ENCODE measurements around the gene ERICH6B.

ERICH6B gene

GRCh38 chr13:45598597-45598996 lies 16.9 kb downstream of the ERICH6B start:
- no peak for DNase-seq

DNA sequence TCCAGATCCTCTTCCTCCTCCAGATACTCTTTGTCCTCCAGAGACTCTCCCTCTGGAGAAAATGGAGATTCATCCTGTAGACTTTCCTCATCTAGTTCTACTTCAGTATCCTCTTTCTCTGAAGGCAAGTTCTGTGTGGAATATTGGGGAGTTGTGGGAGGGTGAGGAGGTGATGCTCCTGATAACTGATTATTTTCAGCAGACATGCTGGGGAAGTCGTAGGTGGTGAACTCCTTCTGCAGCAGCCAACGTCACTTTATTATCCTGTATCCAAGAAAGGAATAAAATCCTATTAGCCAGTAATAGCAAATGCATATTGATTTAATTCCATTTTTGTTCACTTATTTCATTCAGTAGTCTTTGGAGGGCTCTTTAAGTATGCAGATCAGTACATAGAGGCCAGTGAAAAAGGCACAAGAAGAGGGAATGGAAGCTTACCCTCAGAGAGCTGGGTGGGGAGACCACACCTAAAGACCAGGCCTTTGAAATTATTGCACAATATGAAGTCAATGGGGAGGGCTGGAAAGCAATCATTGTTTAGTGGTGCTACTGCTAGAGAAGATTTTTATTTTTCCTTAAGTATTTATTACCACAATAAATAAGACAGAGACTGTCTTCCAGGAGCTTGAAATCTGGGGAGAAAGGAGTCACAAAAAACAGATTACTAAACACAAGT lies 18.6 kb downstream of the ERICH6B start:
- DNase-seq = no peak

DNA sequence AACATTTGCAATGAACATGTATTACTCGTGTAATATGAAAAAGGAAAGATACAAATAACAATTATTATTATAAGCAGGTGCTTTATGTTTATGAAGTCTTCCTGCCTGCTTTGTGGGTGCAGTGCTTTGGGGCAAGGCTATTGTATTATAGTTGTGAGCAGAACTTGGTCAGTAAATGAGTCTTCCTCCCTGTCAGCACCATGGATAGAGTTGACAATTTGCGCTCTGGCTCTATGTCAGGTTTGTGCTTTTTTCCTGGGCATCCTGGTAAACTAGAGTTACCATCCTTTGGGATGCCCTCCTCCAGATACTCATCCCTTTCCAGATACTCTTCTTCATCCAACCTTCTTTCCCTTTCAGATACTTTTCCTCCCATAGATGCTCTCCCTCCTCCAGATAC lies 19.6 kb downstream of the ERICH6B start:
- no peak for DNase-seq

DNA sequence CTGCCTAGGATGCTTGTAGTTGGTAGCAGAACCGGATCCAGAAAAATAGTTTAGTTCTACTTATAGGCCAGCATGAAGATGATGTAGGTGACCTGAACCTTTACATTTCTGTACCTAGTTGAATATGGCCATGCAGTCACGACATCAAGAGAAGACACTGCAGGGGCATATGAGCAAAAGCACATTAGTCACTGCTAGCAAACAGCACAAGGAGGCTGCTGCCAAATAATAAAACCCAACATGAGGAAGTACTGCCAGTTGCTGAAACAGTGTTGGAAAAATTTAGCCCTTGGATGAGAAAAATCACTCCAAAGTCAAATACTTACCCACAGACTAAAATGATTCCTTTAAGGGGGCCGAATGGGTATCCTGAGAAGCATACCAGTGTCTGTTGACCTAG lies 20.8 kb downstream of the ERICH6B start:
- DNase-seq = no peak

DNA sequence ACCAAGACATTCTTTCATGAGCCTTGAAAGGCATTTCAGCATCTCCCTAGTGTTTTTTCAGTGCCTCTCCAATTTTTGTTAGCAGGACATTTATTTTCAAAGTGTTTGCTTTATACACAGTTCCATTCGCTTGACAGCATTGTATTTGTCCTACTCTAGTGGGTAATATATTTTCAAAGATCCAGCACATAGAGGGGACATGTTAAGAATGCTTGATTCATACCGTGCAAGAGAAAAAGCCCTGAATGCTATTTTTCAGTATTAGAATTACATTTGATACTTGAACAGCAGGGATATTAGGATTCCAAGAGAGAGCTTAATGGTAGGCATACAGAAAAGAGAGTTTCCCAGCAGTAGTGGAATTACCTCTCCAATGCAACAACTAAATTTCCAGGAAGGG lies 21.3 kb downstream of the ERICH6B start:
- DNase-seq = no peak

- no peak for DNase-seq
These were observed 22.8 kb downstream of the ERICH6B start for GRCh38 chr13:45592758-45593157.

GRCh38 chr13:45590066-45590465 lies 25.5 kb downstream of the ERICH6B start:
- no peak for DNase-seq

GRCh38 chr13:45587897-45588296 lies 27.6 kb downstream of the ERICH6B start:
- DNase-seq = no peak

- DNase-seq = no peak
These were observed 30.7 kb downstream of the ERICH6B start for GRCh38 chr13:45584816-45585215.

DNA sequence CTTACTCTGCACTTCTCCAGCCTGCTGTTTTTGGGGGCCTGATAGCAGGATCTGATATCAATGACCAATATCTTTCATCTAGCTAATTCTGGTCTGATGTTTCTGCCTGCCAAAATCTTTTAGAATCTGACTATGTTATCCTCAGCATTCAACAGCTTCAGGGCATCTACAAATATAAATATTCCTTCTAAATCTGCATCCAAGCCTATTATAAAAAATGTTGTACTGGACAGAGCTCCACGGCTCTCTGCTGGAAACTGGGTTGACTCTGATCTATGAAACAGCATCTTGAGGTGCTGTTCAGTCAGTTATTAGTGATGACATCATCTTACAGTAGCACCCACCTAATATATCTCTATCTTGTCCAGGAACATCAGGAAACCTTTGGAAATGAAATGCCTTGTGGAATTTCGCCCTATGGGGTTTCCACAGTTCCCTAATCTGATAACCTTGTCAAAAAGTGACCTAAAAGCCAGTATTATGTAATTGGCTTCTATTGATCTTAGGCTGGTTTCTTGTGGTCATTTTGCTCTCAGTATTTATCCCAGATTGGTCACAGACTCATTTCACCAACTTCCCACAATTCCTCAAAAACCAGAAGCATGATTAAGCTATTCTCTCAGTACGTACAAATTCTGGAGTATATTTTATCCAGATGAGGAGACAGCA lies 33.0 kb downstream of the ERICH6B start:
- no peak for DNase-seq

GRCh38 chr13:45576466-45576865 lies 39.1 kb downstream of the ERICH6B start:
- DNase-seq = no peak

- no peak for DNase-seq
These were observed 39.7 kb downstream of the ERICH6B start for GRCh38 chr13:45575830-45576180.

DNA sequence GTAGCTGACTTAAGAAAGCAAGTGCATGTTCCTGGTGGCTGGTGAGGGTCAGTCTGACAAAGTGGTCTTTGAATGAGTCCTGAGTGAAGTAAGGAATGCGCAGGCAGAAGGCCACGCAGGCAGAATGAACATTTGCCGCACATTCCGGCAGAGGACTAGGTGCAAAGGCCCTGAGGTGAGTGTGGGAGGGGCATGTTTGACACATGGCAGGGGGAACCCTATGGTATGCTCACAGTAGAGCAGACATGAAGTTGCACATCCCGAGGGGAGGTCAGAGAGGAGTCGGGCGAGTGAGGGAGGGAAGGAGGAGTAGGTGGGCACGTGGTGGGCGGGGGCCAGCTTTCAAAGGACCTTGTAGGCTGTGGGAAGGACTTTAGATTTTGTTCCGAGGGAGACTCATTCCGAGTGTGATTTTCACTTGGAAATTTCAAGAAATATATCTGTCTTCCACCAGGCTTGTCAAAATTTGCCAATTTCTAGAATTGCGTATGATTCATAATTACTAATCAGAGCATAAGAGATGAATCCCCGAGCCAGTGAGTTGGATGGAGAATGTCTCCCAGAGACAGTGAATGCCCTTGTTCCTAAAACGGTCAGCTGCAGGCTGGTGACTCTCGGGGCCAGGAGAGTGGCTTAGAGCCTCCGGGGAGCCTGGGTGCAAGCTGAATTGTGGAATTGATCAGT lies 40.3 kb downstream of the ERICH6B start:
- DNase-seq = no peak

GRCh38 chr13:45565331-45565730 lies 50.2 kb downstream of the ERICH6B start:
- no peak for DNase-seq

- no peak for DNase-seq
These were observed 51.3 kb downstream of the ERICH6B start for GRCh38 chr13:45564133-45564776.

DNA sequence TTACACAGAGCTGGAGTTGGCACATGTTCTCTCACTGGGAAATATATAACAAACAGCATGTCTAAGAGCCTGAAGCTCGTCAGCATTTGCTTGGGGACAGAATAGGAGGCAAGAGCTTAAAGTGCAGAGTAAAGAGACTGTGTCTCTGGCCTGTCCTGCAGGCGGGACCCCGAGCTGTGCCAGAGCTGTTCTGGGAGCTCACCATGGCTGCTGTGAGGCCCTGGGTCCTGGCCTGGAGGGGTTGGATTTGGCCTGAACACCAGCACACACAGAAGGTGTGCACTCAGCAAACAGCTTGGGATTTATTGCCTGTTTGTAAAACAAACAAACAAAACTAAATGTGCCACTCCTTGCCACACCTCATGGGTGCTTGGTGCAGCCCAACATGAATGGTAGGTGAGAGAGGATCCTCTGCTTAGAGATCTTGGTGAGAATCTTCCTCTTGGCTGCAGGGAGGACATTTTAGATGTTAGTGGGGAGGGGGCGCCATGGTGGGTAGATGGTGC lies 60.9 kb downstream of the ERICH6B start:
- DNase-seq = no peak

DNA sequence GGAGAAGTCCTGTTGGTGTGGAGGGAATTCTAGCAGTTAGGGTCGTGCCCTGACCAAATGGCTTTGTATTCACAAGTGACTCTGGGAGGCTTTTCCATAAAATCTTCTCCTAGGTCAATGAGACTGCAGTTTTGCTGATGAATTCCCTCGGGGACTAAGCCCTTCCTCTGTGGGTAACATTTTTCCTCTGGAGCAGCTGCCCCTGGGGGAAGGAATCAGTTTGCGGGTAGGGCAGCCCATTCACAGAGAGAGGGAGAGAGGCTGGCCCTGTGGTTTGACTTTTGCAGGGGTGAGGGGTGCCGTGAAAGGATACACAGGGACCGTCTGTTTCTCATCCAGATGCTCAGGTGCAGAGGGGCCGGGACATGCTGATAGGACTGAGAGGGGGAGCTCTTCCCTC lies 67.3 kb downstream of the ERICH6B start:
- no peak for DNase-seq

GRCh38 chr13:45546410-45546765 lies 69.2 kb downstream of the ERICH6B start:
- no peak for DNase-seq

DNA sequence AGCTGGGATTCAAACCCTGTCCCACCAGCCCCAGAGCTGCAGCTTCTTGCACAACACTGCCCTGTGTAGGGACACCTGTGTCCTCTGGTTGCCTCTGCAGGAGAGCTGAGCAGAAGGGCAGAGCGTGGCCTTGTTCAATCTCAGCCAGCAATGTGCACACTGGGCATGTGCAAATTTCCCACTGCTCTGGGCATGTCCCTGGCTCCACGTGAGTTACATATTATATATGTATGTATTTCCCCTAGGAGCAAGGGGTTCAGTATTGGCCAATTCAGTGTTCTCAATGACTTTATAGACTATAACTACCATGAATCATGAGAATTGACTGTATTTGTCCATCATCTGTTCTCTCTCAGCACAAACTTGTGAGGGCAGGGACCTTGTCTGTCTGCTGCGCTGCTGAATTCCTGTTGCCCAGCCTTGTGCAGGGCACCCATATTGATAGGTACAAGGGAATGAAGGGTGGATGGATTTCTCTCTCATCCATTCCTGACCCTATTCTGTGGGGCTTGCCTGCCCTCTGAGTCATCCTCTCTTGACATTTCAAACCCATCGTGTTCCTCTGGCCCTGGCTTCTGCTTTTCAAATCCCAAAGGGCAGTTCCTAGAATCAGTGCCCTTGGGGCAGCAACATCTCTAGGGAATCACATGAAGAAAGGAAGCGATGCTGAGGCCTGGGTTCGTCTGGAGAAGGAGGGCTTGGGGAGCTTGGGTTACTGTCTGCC lies 69.7 kb downstream of the ERICH6B start:
- DNase-seq = no peak

DNA sequence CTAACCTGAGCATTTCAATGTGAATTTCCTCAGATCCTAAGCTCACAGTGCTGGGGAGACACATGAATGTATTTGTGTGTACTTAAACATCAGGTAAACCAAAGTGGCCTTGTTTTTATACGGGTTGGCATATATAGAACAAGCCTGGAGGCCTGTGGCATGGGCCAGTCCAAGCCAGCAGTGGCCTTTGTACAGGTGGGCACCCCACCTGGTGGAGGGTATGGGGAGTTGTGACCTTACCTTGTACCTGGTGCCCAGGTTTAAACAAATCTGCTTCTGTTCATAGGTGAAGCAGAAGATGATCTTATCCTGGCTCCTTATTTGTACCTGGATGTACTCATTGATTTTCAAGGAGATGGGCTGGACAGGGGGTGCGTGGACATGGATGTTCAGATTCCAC lies 71.0 kb downstream of the ERICH6B start:
- no peak for DNase-seq

DNA sequence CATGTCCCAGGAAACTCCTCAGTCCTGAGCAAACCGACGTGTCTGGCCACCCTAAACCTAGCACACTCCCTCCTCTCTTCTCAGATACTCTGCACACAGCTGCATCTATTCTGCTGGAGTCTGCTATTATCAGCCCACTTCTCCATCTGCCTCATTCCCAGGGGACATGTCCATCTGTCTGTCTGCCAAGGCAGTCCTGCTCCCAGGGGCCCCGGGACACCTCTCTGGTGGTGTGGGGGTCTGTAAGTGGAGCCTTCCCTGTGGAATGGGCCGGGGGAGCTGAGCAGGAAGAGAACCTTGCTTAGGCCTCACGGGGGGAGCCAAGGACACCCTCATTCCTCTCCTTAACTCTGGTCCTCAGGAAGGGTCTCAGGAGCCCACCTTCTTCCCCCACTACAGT lies 72.7 kb downstream of the ERICH6B start:
- DNase-seq = no peak

GRCh38 chr13:45542391-45542790 lies 73.1 kb downstream of the ERICH6B start:
- DNase-seq = no peak

DNA sequence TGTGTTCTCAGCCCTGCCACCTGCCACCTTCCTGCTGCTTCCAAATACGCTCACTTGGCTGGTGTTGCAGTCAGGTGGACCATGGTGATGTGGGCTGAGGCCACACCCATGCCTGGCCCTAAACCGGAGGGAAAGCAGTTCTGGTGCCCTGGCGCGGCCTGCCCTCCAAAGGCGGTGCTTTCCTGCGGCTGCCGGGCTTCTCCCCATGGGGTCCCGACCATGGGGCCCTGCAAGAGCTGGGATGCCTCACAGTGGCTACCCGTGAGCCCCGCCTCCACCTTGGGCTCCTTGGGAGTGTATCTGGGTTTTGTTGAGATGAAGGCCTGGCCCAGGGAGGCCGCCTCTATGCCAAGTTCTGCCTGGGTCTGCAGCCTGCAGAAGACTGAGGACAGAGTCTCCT lies 73.7 kb downstream of the ERICH6B start:
- no peak for DNase-seq
